ENCODE data around the gene FASTK.

The FASTK gene

DNA sequence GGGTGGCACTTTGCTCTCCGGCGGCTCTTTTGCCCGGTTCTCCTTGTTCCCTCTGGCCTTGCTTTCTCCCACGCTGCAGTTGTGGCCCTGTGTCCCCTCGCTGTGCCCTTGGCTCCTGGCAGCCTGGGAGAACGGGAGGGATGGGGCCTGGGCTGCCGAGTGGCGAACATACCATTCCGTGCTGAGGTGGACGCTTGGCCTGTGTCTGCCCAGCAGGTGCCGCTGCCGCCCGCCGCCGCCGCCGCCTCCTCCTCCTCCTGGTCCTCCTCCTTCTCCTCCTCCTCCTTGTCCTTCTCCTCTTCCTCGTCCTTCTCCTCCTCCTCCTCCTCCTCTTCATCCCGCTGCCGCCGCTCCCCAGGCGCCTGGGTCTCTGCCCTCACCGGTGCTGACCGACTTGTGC, 41.7 kb upstream of the FASTK start:
- TF ChIP-seq CTCF (IDR thresholded peaks at IDR 0.05; ENCODE audit: insufficient read depth, missing control alignments): no peak
- DNase-seq (ENCODE audit: insufficient read length, low spot score) (no peak), FAIRE-seq (no peak)

GRCh38 chr7:151121380-151122170, 41.0 kb upstream of the FASTK start:
- FAIRE-seq (no peak), DNase-seq (ENCODE audit: insufficient read length, low spot score) (no peak)
- no peak for TF ChIP-seq CTCF (IDR thresholded peaks at IDR 0.05; ENCODE audit: insufficient read depth, missing control alignments)

DNA sequence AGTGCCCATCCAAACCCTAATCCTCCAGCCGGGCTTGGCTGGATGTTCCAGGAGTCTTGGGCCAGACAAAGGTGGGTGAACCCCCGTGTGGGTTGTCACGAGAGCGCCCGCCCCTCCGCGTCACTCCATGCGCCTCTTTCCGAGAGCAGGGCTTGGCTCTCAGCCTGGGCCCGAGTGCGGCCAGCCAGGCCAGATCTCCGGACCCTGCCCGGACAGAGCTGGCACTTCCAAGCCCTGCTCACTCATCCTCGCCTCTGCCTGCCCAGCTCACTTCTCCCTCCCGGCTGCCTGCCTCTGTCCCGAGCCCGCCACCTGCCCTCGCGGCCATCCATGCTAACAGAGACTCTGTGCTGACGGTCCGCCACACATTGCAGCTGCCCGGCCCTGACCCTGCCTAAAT, 40.3 kb upstream of the FASTK start:
- DNase-seq (ENCODE audit: insufficient read length, low spot score): no peak
- TF ChIP-seq CTCF (IDR thresholded peaks at IDR 0.05; ENCODE audit: insufficient read depth, missing control alignments): no peak
- no peak for FAIRE-seq

DNA sequence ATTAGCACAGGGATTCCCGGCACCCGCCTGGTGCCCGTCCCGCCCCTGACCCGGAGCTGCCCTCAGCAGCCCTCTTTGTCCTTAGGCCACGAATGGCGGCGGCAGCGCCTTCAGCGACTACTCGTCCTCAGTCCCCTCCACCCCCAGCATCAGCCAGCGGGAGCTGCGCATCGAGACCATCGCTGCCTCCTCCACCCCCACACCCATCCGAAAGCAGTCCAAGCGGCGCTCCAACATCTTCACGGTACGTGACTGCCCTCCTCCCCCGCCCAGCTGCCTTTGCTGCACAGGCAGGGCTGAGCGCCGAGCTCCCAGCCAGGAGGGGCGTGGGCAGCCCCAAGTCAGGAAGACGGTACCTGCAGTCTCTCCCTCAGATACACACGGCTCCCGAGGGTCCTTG, 39.3 kb upstream of the FASTK start:
- no peak for FAIRE-seq

GRCh38 chr7:151119055-151119415, 38.4 kb upstream of the FASTK start:
- no peak for TF ChIP-seq CTCF (IDR thresholded peaks at IDR 0.05; ENCODE audit: insufficient read depth, missing control alignments)
- FAIRE-seq: no peak
- DNase-seq (ENCODE audit: insufficient read length, low spot score): no peak

More for the DNA sequence above, 39.3 kb upstream of the FASTK start:
- DNase-seq (ENCODE audit: insufficient read length, low spot score): no peak
- TF ChIP-seq CTCF (IDR thresholded peaks at IDR 0.05; ENCODE audit: insufficient read depth, missing control alignments): no peak

DNA sequence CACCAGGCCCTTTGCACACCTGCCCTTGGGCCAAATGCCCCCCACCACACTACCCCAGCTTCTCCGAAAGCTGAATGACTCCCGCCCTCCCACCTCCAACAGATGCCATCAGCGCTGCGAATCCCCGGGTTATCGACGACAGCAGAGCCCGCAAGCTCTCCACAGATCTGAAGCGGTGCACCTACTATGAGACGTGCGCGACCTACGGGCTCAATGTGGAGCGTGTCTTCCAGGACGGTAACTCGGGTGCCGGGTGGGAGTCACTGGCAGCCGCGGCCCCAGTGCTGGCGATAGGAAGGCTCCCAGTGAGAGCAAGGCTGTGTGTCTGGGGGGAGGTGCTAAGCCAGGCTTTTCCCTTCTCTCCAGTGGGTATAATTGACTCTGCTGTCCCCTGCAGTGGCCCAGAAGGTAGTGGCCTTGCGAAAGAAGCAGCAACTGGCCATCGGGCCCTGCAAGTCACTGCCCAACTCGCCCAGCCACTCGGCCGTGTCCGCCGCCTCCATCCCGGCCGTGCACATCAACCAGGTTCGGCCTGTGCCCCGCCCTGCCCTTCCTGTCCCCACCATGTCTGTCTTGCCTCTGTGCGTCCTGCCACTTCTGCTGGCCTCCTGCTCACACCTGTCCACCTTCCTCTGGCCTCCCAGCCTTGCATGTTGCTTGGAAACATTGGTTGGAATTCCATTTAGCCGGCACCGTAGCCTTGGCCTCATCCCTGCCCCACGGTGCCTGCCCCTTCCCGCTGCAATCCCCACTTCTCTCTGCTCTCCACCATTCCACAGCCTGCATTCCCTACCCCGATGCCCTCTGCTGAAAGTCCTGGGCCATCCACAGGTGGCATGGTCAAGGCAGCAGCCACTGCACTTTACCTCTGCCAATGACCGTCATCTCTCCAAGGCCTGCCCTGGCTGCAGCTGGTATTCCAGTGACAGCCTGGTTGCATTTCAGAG, 37.8 kb upstream of the FASTK start:
- no peak for TF ChIP-seq CTCF (IDR thresholded peaks at IDR 0.05; ENCODE audit: insufficient read depth, missing control alignments)
- DNase-seq (ENCODE audit: insufficient read length, low spot score): no peak
- no peak for FAIRE-seq

All from D721Med (cell line).